ENCODE results near the gene NXPE1. TPM values are rescaled to one million over a fixed set of nuclear protein-coding genes. Genes with fewer than 3 reads are reported as not detected.
"Not testable (repeated sequence)": the region's sequence is repeated elsewhere in the genome, so short reads cannot be mapped to it uniquely, and the experiment has no call there.

Gene NXPE1
- total RNA-seq, 1 experiment from 2014 or later: not detected

DNA sequence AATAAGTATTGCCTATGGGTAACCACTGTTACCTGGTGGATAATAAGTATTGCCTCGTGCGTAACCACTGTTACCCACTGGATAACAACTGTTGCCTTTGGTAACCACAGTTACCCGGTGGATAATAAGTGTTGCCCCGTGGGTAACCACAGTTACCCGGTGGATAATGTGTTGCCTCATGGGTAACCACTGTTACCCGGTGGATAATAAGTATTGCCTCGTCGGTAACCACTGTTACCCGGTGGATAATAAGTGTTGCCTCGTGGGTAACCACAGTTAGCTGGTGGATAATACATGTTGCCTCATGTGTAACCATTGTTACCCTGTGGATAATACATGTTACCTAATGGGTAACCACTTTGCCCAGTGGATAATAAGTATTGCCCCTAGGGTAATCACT lies 45.7 kb upstream of the NXPE1 start:
- Histone ChIP-seq H3K4me3 (ENCODE audit: low read depth, low read length, poor library complexity, severe bottlenecking) (no peak overlapping the region), H3K27ac (ENCODE audit: low read depth, low read length, poor library complexity, severe bottlenecking) (no peak overlapping the region), H3K4me1 (ENCODE audit: insufficient read depth, low read length, poor library complexity, severe bottlenecking) (no peaks in the 10 kb centered on the region), H3K36me3 (ENCODE audit: insufficient read depth, low read length, poor library complexity, severe bottlenecking) (no peaks in the 10 kb centered on the region), H3K9me3 (ENCODE audit: low read depth, low read length, poor library complexity, severe bottlenecking) (no peaks in the 10 kb centered on the region), H3K27me3 (replicated peaks; ENCODE audit: insufficient read depth, low read depth, low read length, poor library complexity) (no peaks in the 10 kb centered on the region)
- no TSS peak for BruUV-seq (replicated peaks)
- ChIA-PET POLR2A (ENCODE audit: low non-redundant PET) (no interaction called here), CTCF (no interaction called here)
- DNase-seq (ENCODE audit: low spot score): no peak
- no peak for TF ChIP-seq CTCF (conservative IDR thresholded peaks at IDR 0.05; ENCODE audit: low read depth, low read length)
- TF ChIP-seq EZH2 (IDR thresholded peaks at IDR 0.05; ENCODE audit: borderline replicate concordance, low read depth, low read length, poor library complexity, severe bottlenecking): no peak
- intact Hi-C loops (cut with micrococcal nuclease; ENCODE audit: unreplicated experiment): no loop called here

DNA sequence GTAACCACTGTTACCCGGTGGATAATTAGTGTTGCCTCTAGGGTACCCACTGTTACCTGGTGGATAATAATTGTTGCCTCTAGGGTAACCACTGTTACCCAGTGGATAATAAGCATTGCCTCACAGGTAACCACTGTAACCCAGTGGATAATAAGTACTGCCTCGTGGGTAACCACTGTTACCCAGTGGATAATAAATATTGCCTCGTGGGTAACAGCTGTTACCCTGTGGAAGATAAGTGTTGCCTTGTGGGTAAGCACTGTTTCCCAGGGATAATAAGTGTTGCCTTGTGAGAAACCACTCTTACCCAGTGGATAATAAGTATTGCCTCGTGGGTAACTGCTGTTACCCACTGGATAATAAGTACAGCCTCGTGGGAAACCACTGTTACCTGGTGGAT lies 45.2 kb upstream of the NXPE1 start:
- intact Hi-C loops (cut with micrococcal nuclease; ENCODE audit: unreplicated experiment): no loop called here
- ChIA-PET CTCF (no interaction called here), POLR2A (ENCODE audit: low non-redundant PET) (no interaction called here)
- DNase-seq (ENCODE audit: low spot score): no peak
- Histone ChIP-seq H3K36me3 (ENCODE audit: insufficient read depth, low read length, poor library complexity, severe bottlenecking) (no peaks in the 10 kb centered on the region), H3K27me3 (replicated peaks; ENCODE audit: insufficient read depth, low read depth, low read length, poor library complexity) (no peaks in the 10 kb centered on the region), H3K9me3 (ENCODE audit: low read depth, low read length, poor library complexity, severe bottlenecking) (no peaks in the 10 kb centered on the region), H3K27ac (ENCODE audit: low read depth, low read length, poor library complexity, severe bottlenecking) (no peak overlapping the region), H3K4me3 (ENCODE audit: low read depth, low read length, poor library complexity, severe bottlenecking) (no peak overlapping the region), H3K4me1 (ENCODE audit: insufficient read depth, low read length, poor library complexity, severe bottlenecking) (no peaks in the 10 kb centered on the region)
- no peak for TF ChIP-seq EZH2 (IDR thresholded peaks at IDR 0.05; ENCODE audit: borderline replicate concordance, low read depth, low read length, poor library complexity, severe bottlenecking)
- no peak for TF ChIP-seq CTCF (conservative IDR thresholded peaks at IDR 0.05; ENCODE audit: low read depth, low read length)
- BruUV-seq (replicated peaks): no TSS peak

GRCh38 chr11:114604179-114604813 lies 44.6 kb upstream of the NXPE1 start:
- no peaks in the 10 kb centered on the region for H3K9me3 ChIP-seq (ENCODE audit: low read depth, low read length, poor library complexity, severe bottlenecking)
- TF ChIP-seq CTCF (conservative IDR thresholded peaks at IDR 0.05; ENCODE audit: low read depth, low read length) (no peak), EZH2 (IDR thresholded peaks at IDR 0.05; ENCODE audit: borderline replicate concordance, low read depth, low read length, poor library complexity, severe bottlenecking) (no peak)
- no peaks in the 10 kb centered on the region for H3K4me1 ChIP-seq (ENCODE audit: insufficient read depth, low read length, poor library complexity, severe bottlenecking)
- DNase-seq (ENCODE audit: low spot score): no peak
- intact Hi-C loops (cut with micrococcal nuclease; ENCODE audit: unreplicated experiment): no loop called here
- H3K4me3 ChIP-seq (ENCODE audit: low read depth, low read length, poor library complexity, severe bottlenecking): no peak overlapping the region
- ChIA-PET POLR2A (ENCODE audit: low non-redundant PET) (no interaction called here), CTCF (no interaction called here)
- H3K36me3 ChIP-seq (ENCODE audit: insufficient read depth, low read length, poor library complexity, severe bottlenecking): no peaks in the 10 kb centered on the region
- H3K27ac ChIP-seq (ENCODE audit: low read depth, low read length, poor library complexity, severe bottlenecking): no peak overlapping the region
- no TSS peak for BruUV-seq (replicated peaks)
- H3K27me3 ChIP-seq (replicated peaks; ENCODE audit: insufficient read depth, low read depth, low read length, poor library complexity): no peaks in the 10 kb centered on the region

- POLR2A ChIA-PET (ENCODE audit: low non-redundant PET); CTCF ChIA-PET; H3K4me3 ChIP-seq (ENCODE audit: low read depth, low read length, poor library complexity, severe bottlenecking); intact Hi-C loops (cut with micrococcal nuclease; ENCODE audit: unreplicated experiment); H3K9me3 ChIP-seq (ENCODE audit: low read depth, low read length, poor library complexity, severe bottlenecking); BruUV-seq (replicated peaks); H3K4me1 ChIP-seq (ENCODE audit: insufficient read depth, low read length, poor library complexity, severe bottlenecking); DNase-seq (ENCODE audit: low spot score); H3K36me3 ChIP-seq (ENCODE audit: insufficient read depth, low read length, poor library complexity, severe bottlenecking); H3K27ac ChIP-seq (ENCODE audit: low read depth, low read length, poor library complexity, severe bottlenecking); H3K27me3 ChIP-seq (replicated peaks; ENCODE audit: insufficient read depth, low read depth, low read length, poor library complexity): not testable (repeated sequence)
Measured at GRCh38 chr11:114603151-114603550, 43.5 kb upstream of the NXPE1 start.
